ENCODE results near the gene PKDCC.

Gene PKDCC, protein sequence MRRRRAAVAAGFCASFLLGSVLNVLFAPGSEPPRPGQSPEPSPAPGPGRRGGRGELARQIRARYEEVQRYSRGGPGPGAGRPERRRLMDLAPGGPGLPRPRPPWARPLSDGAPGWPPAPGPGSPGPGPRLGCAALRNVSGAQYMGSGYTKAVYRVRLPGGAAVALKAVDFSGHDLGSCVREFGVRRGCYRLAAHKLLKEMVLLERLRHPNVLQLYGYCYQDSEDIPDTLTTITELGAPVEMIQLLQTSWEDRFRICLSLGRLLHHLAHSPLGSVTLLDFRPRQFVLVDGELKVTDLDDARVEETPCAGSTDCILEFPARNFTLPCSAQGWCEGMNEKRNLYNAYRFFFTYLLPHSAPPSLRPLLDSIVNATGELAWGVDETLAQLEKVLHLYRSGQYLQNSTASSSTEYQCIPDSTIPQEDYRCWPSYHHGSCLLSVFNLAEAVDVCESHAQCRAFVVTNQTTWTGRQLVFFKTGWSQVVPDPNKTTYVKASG

GRCh38 chr2:42047488-42048298 lies at the start of gene PKDCC:
Gene PKDCC, plus strand, starts transcription at chr2:42048021. Its CDS starts 179 bp downstream, at chr2:42048200.
- DNase-seq, result peak in 8 of 10 donors; percentile 53 to 96 (median 80)
- intact Hi-C loops (cut with DNase I), result loop anchor here (10.0 kb wide), 1 partner anchor 83 kb away; no protein-coding TSS in a partner anchor

- DNase-seq, result no peak
- intact Hi-C loops (cut with DNase I), result no loop called here
Observed at GRCh38 chr2:41998186-41999127, 49.4 kb upstream of the PKDCC start.

GRCh38 chr2:41999128-41999480 lies 48.7 kb upstream of the PKDCC start:
- intact Hi-C loops (cut with DNase I), result no loop called here
- DNase-seq, result no peak

DNA sequence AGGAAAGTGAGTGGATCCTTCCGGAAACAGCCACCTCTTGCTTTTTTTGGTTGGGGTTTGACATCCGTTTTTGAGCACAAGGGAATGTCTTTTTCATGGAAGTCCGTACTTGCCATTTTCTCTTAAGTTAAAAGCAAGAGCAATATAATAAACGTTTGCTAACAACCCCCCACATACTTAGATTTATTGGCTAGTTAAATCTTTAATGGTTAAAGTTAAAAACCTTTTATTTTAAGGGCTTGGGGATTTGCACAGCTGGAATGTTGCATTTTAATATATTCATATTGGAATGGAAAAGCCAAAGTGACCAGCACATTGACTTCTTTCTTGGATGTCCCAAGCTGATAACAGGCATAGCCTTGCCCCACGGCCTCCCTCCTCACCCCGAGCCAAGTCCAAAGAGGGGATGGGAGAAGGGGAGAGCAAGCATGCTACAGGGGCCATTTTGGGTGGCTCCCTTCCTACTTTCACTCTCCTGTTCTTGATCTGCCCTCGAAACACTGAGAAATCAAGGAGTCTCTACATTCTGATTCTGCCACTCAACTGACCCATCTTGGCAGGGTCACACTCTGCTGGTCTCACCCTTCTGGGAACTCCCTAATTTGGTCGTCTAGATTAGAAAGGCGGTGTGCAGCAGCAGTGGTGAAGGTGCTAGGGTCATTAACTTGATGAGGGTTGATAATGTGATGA lies 48.1 kb upstream of the PKDCC start:
- intact Hi-C loops (cut with DNase I), result no loop called here
- DNase-seq, result no peak

- no peak for DNase-seq
- intact Hi-C loops (cut with DNase I), result no loop called here
Observed at GRCh38 chr2:42001711-42002201, 46.1 kb upstream of the PKDCC start.

- intact Hi-C loops (cut with DNase I), result no loop called here
- peak in 2 of 10 donors; percentile 25 to 31 for DNase-seq
Observed at GRCh38 chr2:42007551-42007950, 40.3 kb upstream of the PKDCC start.

DNA sequence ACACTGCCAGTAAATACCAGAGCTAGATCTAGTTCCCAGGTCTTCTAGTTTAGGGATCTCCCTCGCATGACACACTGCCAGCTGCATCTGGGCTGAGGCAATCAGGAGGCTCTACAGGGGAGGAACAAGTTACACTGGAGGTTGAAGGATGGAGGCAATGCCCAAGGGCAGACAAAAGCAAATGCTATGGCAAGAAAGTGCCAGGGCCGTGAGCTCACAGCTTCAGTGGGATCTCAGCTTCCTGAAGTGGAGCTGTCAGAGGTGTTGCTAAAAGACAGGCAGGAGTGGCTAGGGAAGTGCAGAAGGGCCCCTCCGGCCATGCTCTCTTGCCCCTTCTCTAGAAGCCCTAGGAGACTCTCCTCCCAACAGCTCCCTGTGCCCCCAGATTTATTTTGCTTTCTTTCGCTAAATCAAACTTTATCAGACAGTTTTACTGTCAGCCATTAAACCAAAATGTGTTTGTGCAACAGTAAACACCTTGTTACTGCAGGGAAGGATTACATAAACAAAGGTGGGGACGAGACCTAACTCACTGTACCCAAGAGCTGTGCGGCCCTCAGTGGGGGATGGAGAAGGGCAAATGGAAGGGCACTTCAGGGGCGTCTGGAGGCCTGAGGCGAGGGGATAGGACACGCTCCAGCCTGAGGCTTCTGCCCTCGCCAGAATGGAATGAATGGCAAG lies 39.4 kb upstream of the PKDCC start:
- intact Hi-C loops (cut with DNase I), result no loop called here

DNA sequence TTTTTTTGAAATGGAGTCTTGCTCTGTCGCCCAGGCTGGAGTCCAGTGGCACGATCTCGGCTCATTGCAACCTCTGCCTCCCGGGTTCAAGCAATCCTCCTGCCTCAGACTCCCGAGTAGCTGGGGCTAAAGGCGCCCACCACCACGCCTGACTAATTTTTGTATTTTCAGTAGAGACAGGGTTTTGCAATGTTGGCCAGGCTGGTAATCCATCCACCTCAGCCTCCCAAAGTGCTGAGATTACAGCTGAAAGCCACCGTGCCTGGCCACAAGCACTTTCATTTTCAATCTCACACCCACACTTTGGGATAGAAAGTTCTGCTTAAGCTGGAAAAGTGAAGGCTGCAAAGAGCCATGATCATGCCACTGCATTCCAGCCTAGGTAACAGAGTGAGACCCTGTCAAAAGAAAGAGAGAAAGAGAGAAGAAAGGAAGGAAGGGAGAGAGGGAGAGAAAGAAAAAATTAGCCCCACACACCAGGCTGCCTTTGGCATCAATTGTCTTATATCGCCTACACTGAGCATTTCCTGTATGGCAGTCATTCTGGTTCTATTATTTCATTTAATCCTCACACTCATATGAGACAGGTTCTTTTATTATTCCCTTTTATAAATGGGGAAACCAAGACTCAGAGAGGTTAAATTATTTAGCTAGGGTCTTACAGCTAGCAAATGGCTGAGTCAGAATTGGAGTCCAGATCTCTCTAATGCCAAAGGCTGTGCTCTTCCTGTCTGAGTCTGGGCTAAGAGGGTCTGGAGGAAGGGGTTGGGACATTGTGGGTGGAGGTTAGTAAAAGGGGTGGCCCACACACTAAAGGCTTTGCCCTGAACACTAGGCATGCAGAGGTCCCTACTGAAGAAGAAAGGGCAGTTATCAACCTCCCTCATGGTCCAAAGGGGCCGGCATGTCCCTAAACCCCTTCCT lies 37.9 kb upstream of the PKDCC start:
- intact Hi-C loops (cut with DNase I), result no loop called here
- DNase-seq, result peak in 1 of 10 donors; percentile 50

More for the DNA sequence above, 39.4 kb upstream of the PKDCC start:
- no peak for DNase-seq

- intact Hi-C loops (cut with DNase I), result no loop called here
- DNase-seq, result no peak
Observed at GRCh38 chr2:42010743-42011298, 37.0 kb upstream of the PKDCC start.

- intact Hi-C loops (cut with DNase I), result no loop called here
- no peak for DNase-seq
Observed at GRCh38 chr2:42012137-42012536, 35.7 kb upstream of the PKDCC start.

- intact Hi-C loops (cut with DNase I), result no loop called here
- DNase-seq, result no peak
Observed at GRCh38 chr2:42012651-42013050, 35.2 kb upstream of the PKDCC start.

- intact Hi-C loops (cut with DNase I), result no loop called here
Observed at GRCh38 chr2:42013409-42013808, 34.4 kb upstream of the PKDCC start.

GRCh38 chr2:42021464-42021863 lies 26.4 kb upstream of the PKDCC start:
- DNase-seq, result no peak

More at GRCh38 chr2:42013409-42013808, 34.4 kb upstream of the PKDCC start:
- no peak for DNase-seq

GRCh38 chr2:42025151-42025582 lies 22.7 kb upstream of the PKDCC start:
- no peak for DNase-seq
- intact Hi-C loops (cut with DNase I), result no loop called here

More at GRCh38 chr2:42021464-42021863, 26.4 kb upstream of the PKDCC start:
- intact Hi-C loops (cut with DNase I), result no loop called here

DNA sequence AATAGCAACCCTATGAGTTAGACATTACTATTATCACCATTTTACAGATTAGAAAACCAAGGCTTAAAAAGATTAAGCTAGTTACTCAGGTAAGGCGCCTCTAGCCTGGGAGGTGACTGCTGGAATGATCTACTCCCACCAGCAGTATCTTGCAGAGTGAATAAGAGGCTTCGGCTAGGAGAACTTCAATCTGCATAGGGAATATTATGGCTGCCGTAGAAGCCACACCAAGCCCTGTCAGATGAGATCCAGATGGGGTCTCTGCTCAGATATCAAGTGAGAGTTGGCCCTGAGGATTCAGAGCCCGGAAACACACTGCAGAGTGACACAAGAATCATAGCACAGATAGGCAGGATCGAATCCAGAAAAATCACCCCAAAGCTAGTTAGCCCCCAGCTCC lies 21.5 kb upstream of the PKDCC start:
- DNase-seq, result no peak
- intact Hi-C loops (cut with DNase I), result no loop called here

DNA sequence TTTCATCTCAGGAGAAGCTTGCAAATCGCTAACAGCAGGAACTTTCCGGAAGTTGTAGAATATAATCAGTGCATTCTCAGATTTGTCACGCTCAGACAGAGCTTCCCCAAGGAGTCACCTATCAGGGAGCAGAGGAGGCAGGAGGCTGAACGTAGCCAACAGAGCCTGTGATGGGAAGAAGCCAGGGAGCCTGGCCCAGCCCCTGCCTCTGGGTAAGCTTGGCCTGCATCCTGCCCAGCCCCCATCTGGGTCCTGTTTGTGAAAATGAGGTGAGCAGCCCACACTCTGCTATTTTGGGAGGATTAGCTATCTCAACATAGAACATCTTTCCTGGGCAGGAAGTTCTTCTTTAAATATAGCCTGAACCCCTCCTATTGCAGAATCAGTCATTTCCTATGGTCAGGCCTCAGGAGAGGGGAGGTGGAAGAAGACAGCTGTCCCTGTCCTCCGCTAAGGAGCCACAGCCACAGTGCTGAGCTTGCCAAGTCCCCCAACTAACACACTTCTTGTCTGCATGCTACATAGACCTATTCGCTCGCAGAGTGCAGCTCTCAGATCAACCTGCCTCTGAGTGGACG lies 19.2 kb upstream of the PKDCC start:
- intact Hi-C loops (cut with DNase I), result no loop called here
- peak in 8 of 10 donors; percentile 32 to 93 (median 63) for DNase-seq

GRCh38 chr2:42029171-42029570 lies 18.6 kb upstream of the PKDCC start:
- intact Hi-C loops (cut with DNase I), result no loop called here
- no peak for DNase-seq
